Ovary (tissue), 9 donors: ENCODE results near the gene SEMA4C. TPM values are rescaled to one million over a fixed set of nuclear protein-coding genes. Genes with fewer than 3 reads are reported as not detected.

Source experiments
- DNase-seq, 5 donors: peaks; one replicate each; pipeline ENCODE4 v3.0.0-alpha.2; 2019 to 2020
- H3K27ac ChIP-seq, 2 donors: fragments of 200-600 bp; one replicate each; pipeline versions ENCODE4 v1.5.1 to v1.8.0; 2019 to 2022
- H3K27me3 ChIP-seq: fragments of 200-600 bp; one replicate; pipeline ENCODE4 v1.8.0; 2022
- H3K36me3 ChIP-seq: fragments of 200-600 bp; sonication (generic); one replicate; pipeline ENCODE4 v1.5.1; 2019
- H3K4me1 ChIP-seq: one replicate; pipeline ENCODE4 v1.8.1; 2013; ENCODE audit warnings: mild to moderate bottlenecking, moderate library complexity; ENCODE audit not compliant: insufficient read depth
- H3K4me3 ChIP-seq: fragments of 200-600 bp; sonication (generic); one replicate; pipeline ENCODE4 v1.5.1; 2017
- H3K9me3 ChIP-seq, 2 donors: fragments of 200-600 bp in 1 of 2; sonication (generic) in 1 of 2; one replicate each; pipeline versions ENCODE4 v1.5.1 to v1.8.1; 2013 to 2019; ENCODE audit warnings: mild to moderate bottlenecking in 1 of 2, moderate library complexity in 1 of 2
- EP300 ChIP-seq: sonication (generic); formaldehyde crosslinking; IDR thresholded peaks from one replicate; pipeline ENCODE4 v1.6.1; 2017; ENCODE audit warnings: antibody characterized with exemption
- POLR2A ChIP-seq: fragments of 450-650 bp; IDR thresholded peaks from one replicate; pipeline ENCODE4 v1.6.1; 2017; ENCODE audit warnings: antibody characterized with exemption, mild to moderate bottlenecking, moderate library complexity
- WGBS, 3 donors: extraction: QIAGEN DNeasy Blood & Tissue Kit in 1 of 3; methylation state at CpG; one replicate each; pipeline versions ENCODE4 v1.1.5 to v1.1.7; 2013 to 2017; 5-methylcytosine and 5-hydroxymethylcytosine counted together
- intact Hi-C, 4 donors: fragments of 100-400 bp; cut with DNase I; formaldehyde crosslinking; loops; one replicate each; pipeline versions ENCODE4 v1.11.0 to v1.15.1; 2022 to 2023
- polyA plus RNA-seq, 2 donors: library from polyadenylated mRNA; stranded (reverse); fragments of 200-250 nt in 1 of 2; fragments of 350-450 nt in 1 of 2; fragmentation: Illumina TruSeq in 1 of 2; extraction: RNeasy Lipid Tissue Mini Kit (QIAGEN cat#74804) in 1 of 2; gene quantifications; one replicate each; pipeline ENCODE4 v1.2.3, GENCODE V29; 2013 to 2014
- total RNA-seq, 7 donors: library from RNA; depleted of rRNA in 2 of 7; stranded (reverse); fragments of >200 nt in 2 of 7; fragmentation: NEBNext Ultra II Directional in 3 of 7; extraction: Animal tissue kit (Norgen Biotek cat#: 25700) in 3 of 7; gene quantifications; one replicate each; pipeline versions ENCODE4 v1.1.0 to v1.2.4, GENCODE V29; 2016 to 2023
- TF ChIP-seq, protein P1 (sequence below), 3 donors: fragments of 450-650 bp in 2 of 3; fragments of 200-600 bp in 1 of 3; IDR thresholded peaks; one replicate each; pipeline versions ENCODE4 v1.5.1 to v1.8.0; 2016 to 2022; ENCODE audit warnings: antibody characterized with exemption in 3 of 3, mild to moderate bottlenecking in 1 of 3
- donor health status: DM: no; HTN: no; CAD: no; lungs with moderate emphysema.
- donor health status: DM: no; HTN: no; CAD: no.
- donor health status: Bipolar disorder and iron deficiency.
- donor health status: DM: yes; HTN: yes; CAD: no.
- donor health status: DM: no; HTN: no; CAD: no.
- donor health status: DM: yes; HTN: yes; CAD: no.

Gene SEMA4C
- total and polyA plus RNA-seq, 9 donors = 17.3 to 59.2 (median 46.9) TPM

DNA sequence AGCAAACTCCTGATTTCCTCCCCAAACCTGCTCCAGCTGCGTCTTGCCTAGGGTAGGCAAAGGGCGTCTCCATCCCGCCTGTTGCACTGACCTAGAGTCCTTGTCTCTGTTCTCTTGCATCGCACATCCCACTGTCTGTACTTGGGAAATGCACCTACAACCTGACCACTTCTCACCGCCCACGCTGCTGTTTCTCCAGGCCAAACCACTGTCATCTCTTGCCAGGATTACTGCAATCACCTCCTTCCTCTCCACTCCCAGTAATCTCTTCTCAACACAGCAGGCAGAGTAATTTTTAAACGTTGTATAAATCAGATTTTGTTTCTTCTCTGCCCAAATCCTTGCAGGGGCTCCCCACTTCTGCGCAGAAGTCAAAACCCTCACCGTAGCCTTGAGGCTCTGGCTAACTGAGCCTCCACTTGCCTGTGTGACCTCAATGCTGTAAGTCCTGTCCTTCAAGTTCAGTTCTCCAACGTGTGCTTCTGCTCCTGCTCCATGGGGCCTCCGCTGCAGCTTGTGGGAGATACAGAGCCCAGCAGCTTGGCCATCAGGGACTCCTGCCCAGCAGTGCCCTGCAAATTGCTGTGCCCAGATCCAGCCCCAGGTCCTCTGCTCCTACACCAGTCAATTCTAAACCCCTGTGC lies 27.7 kb upstream of the SEMA4C start:
- TF ChIP-seq EP300 (no peak), POLR2A (no peak)
- TF ChIP-seq, protein P1, sequence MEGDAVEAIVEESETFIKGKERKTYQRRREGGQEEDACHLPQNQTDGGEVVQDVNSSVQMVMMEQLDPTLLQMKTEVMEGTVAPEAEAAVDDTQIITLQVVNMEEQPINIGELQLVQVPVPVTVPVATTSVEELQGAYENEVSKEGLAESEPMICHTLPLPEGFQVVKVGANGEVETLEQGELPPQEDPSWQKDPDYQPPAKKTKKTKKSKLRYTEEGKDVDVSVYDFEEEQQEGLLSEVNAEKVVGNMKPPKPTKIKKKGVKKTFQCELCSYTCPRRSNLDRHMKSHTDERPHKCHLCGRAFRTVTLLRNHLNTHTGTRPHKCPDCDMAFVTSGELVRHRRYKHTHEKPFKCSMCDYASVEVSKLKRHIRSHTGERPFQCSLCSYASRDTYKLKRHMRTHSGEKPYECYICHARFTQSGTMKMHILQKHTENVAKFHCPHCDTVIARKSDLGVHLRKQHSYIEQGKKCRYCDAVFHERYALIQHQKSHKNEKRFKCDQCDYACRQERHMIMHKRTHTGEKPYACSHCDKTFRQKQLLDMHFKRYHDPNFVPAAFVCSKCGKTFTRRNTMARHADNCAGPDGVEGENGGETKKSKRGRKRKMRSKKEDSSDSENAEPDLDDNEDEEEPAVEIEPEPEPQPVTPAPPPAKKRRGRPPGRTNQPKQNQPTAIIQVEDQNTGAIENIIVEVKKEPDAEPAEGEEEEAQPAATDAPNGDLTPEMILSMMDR (IDR thresholded peaks at IDR 0.05) = no peak
- Histone ChIP-seq H3K4me3 (no peak overlapping the region), H3K27ac (no peak overlapping the region)

DNA sequence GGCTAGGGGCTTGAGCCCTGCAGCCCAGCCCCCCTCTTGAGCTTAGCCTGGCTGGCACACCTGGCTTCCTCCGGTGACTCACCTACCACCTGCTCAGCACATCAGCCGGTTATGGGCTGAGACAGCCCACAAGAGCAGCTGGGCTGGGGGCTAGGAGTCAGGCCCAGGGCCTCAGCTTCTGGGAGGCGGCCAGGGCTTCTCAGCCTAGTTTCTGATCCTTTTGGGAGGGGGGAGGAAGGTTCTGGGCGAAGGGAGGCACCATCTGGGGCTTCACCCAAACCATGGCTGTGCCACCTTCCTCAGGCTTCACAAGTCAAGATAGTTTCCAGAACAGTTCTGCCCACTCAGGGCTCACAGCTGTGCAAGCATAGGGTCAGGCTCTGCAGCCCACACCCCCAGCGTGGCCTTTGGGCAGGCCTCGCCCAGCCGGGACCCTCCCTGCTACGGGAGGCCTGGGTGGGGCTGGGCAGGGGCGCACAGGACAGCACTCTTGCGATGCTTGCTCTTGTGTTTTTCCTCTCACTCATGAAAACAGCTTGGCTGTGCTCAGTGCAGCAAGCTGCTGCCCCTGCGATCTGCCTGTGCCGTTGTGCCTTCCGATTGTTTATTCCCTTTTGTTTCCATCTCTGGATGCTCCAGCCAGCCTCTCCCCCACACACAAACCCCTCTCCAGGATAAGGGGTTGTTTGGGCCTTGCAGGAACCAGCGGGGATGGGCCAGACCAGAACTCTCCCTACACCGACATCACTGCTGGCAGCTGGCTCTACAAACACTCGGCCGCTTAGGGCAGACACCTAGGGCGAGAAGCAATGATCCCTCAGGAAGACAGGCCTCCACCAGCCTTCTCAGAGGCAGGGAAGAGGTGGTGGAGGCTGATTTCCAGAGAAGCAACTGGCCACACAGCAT lies 26.1 kb upstream of the SEMA4C start:
- Histone ChIP-seq H3K9me3 (no peaks in the 10 kb centered on the region), H3K4me3 (no peak overlapping the region), H3K27me3 (no peaks in the 10 kb centered on the region), H3K4me1 (peaks cover 26% of the 10 kb centered on the region), H3K27ac (peak overlapping the region; percentile 68 to 71), H3K36me3 (no peaks in the 10 kb centered on the region)
- DNase-seq = peak in 3 of 5 donors; percentile 48 to 65 (median 53)
- TF ChIP-seq, protein P1 (IDR thresholded peaks at IDR 0.05) = no peak
- TF ChIP-seq POLR2A (no peak), EP300 (no peak)
- intact Hi-C loops = no loop called here
- 25 to 36% (median 33%) methylated on average over 18 of the region's 18 CpGs for WGBS, 3 donors

More for the DNA sequence above, 27.7 kb upstream of the SEMA4C start:
- no peak for DNase-seq
- Histone ChIP-seq H3K4me1 (peaks cover 14% of the 10 kb centered on the region), H3K9me3 (no peaks in the 10 kb centered on the region), H3K27me3 (no peaks in the 10 kb centered on the region), H3K36me3 (no peaks in the 10 kb centered on the region)
- intact Hi-C loops = no loop called here
- WGBS, 3 donors = 52 to 64% (median 61%) methylated on average over 11 of the region's 11 CpGs

DNA sequence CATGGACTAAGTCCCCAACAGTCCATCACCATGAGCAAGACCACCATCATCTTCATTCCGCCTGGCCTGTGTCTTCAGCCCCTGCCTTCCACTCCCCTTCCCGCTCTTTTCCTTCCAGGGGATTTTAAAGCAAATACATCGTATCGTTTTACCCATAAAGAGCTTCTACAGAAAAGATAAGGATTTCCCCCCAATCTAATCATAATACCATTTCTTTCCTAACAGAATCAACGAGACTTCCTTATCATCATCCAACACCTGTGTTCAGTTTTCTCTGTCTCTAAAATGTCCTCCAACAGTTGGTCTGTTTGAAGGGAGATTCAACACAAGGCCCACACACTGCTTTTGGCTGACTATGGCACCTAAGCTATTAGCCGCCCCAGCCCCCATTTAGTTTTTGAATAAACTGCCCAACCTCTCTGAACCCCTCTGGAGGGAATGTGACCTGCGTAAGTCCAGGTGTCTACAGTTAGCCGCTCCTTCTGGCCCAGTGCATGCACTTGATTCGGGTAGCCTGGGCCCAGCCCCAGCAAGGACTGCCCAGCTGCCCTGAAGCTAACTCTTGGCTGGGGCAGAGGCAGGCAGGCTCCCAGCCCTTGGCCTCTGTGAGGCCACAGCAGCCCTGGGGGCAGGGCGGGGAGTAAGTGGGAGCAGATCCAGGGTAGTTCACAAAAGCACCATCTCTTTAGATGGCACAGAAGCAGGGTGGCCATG lies 25.3 kb upstream of the SEMA4C start:
- no peak overlapping the region for H3K4me3 ChIP-seq
- peaks cover 31% of the 10 kb centered on the region for H3K4me1 ChIP-seq
- DNase-seq = peak in 2 of 5 donors; percentile 36 to 58
- H3K27me3 ChIP-seq = no peaks in the 10 kb centered on the region
- intact Hi-C loops = no loop called here
- 73 to 81% (median 76%) methylated on average over 10 of the region's 10 CpGs for WGBS, 3 donors
- H3K27ac ChIP-seq = peak overlapping the region; percentile 68 to 71
- TF ChIP-seq EP300 (no peak), POLR2A (no peak)
- TF ChIP-seq, protein P1 (IDR thresholded peaks at IDR 0.05) = no peak
- H3K9me3 ChIP-seq = no peaks in the 10 kb centered on the region
- H3K36me3 ChIP-seq = no peaks in the 10 kb centered on the region

- TF ChIP-seq EP300 (no peak), POLR2A (no peak)
- TF ChIP-seq, protein P1 (IDR thresholded peaks at IDR 0.05) = no peak
- intact Hi-C loops = no loop called here
Measured at GRCh38 chr2:96894151-96894531, 24.3 kb upstream of the SEMA4C start.

More at GRCh38 chr2:96894151-96894531, 24.3 kb upstream of the SEMA4C start:
- no peak for DNase-seq
- WGBS, 3 donors = 90 to 97% (median 93%) methylated on average over 3 of the region's 3 CpGs
- no peaks in the 10 kb centered on the region for H3K9me3 ChIP-seq
- H3K4me1 ChIP-seq = peaks cover 31% of the 10 kb centered on the region
- no peaks in the 10 kb centered on the region for H3K36me3 ChIP-seq
- peak overlapping the region in 1 of 2 donors; percentile 40 for H3K27ac ChIP-seq
- H3K4me3 ChIP-seq = no peak overlapping the region
- H3K27me3 ChIP-seq = no peaks in the 10 kb centered on the region
